ENCODE results near the gene IGSF8. TPM values are rescaled to one million over a fixed set of nuclear protein-coding genes. Genes with fewer than 3 reads are reported as not detected.

IGSF8 gene
- total and polyA plus RNA-seq, 2 donors (not counting 3 experiments of a cell fraction or from before 2014, with no cell fraction given): 9.5 to 17.5 TPM

GRCh38 chr1:160093069-160093395 is 5.4 kb downstream of the IGSF8 start:
- POLR2A ChIA-PET: no interaction called here
- intact Hi-C loops (cut with micrococcal nuclease): no loop called here

More at GRCh38 chr1:160093069-160093395, 5.4 kb downstream of the IGSF8 start:
- H3K27ac ChIP-seq (ENCODE audit: insufficient read depth, low read depth, low read length): no peak overlapping the region
- no peak overlapping the region for H3K4me2 ChIP-seq (ENCODE audit: insufficient read depth, low read length)
- H3K9me3 ChIP-seq (replicated peaks; ENCODE audit: control insufficient read depth, insufficient read depth, low read length): no peaks in the 10 kb centered on the region
- no peak for DNase-seq (ENCODE audit: low read depth, low spot score)
- no peak overlapping the region for H2AFZ ChIP-seq (ENCODE audit: low read depth, low read length)
- dilution Hi-C loops (cut with MboI; ENCODE audit: extremely low pct_ligation_motif_present, low sequenced_read_pairs): no loop called here
- H3K27me3 ChIP-seq (ENCODE audit: control insufficient read depth in 2 of 2, insufficient read depth in 2 of 2, low read length in 2 of 2): no peaks in the 10 kb centered on the region
- no peaks in the 10 kb centered on the region for H4K20me1 ChIP-seq (replicated peaks; ENCODE audit: control insufficient read depth, extremely low read depth, insufficient read depth, low read length)
- H3K9me1 ChIP-seq (replicated peaks; ENCODE audit: control insufficient read depth, extremely low read depth, insufficient read depth, low read length): no peaks in the 10 kb centered on the region
- TF ChIP-seq FOS (IDR thresholded peaks at IDR 0.05; ENCODE audit: borderline replicate concordance, insufficient read depth, low read length): no peak
- TF ChIP-seq MAX (IDR thresholded peaks at IDR 0.05; ENCODE audit: insufficient read depth, insufficient read length): no peak
- no peak for TF ChIP-seq GATA2 (IDR thresholded peaks at IDR 0.05; ENCODE audit: insufficient read depth, insufficient read length, low read depth, low read length)
- no peak for TF ChIP-seq POLR2A (IDR thresholded peaks at IDR 0.05; ENCODE audit: low read depth, low read length)
- TF ChIP-seq MYC (IDR thresholded peaks at IDR 0.05; ENCODE audit: low read depth, low read length): no peak
- TF ChIP-seq JUN (IDR thresholded peaks at IDR 0.05; ENCODE audit: borderline replicate concordance, insufficient read depth, insufficient read length, low read depth): no peak
- TF ChIP-seq POLR2AphosphoS5 (IDR thresholded peaks at IDR 0.05; ENCODE audit: insufficient read depth, low read depth, low read length): no peak
- no peak for TF ChIP-seq CTCF (IDR thresholded peaks at IDR 0.05; ENCODE audit: extremely low read depth in 1 of 2, insufficient read depth in 1 of 2, low read depth in 1 of 2, low read length in 2 of 2)
- no peak for TF ChIP-seq EZH2 (IDR thresholded peaks at IDR 0.05; ENCODE audit: borderline replicate concordance, low read depth, low read length, severe bottlenecking)
- peaks cover 3% of the 10 kb centered on the region for H3K4me1 ChIP-seq (ENCODE audit: control insufficient read depth, extremely low read depth, insufficient read depth, low read length)
- no peak for FAIRE-seq
- CTCF ChIA-PET: interaction anchor here (1.1 to 1.6 kb wide), 3 partner anchors 16 to 159 kb away, joined by 3 to 5 read pairs (median 3); no protein-coding TSS in a partner anchor
- H3K36me3 ChIP-seq (ENCODE audit: control insufficient read depth in 2 of 2, extremely low read depth in 1 of 2, insufficient read depth in 2 of 2, low read length in 2 of 2): no peaks in the 10 kb centered on the region
- no peaks in the 10 kb centered on the region for H3K79me2 ChIP-seq (ENCODE audit: control insufficient read depth, insufficient read depth, low read length)
- H3K9ac ChIP-seq (replicated peaks; ENCODE audit: extremely low read depth, insufficient read depth, low read length): no peak overlapping the region
- no TSS peak for BruUV-seq (replicated peaks)
- no peak overlapping the region for H3K4me3 ChIP-seq (replicated peaks in 1 of 3; ENCODE audit: insufficient read depth in 1 of 3, low read depth in 1 of 3, low read length in 3 of 3)
